Prostate gland (tissue), 2 donors: ENCODE results near the gene SLC35F3.

Experiments used
- POLR2A ChIP-seq: fragments of 450-650 bp; IDR thresholded peaks from one replicate; pipeline ENCODE4 v1.6.1; 2016; ENCODE audit warnings: antibody characterized with exemption, mild to moderate bottlenecking
- TF ChIP-seq, protein P1 (sequence below), 4 experiments: fragments of 200-600 bp in 2 of 4; fragments of 450-650 bp in 2 of 4; sonication (generic) in 2 of 4; IDR thresholded peaks; 1 replicate in 3 of 4; 2 replicates in 1 of 4; pipeline ENCODE4 v1.5.1; 2016 to 2019; ENCODE audit warnings: antibody characterized with exemption in 4 of 4, mild to moderate bottlenecking in 2 of 4, moderate library complexity in 2 of 4

DNA sequence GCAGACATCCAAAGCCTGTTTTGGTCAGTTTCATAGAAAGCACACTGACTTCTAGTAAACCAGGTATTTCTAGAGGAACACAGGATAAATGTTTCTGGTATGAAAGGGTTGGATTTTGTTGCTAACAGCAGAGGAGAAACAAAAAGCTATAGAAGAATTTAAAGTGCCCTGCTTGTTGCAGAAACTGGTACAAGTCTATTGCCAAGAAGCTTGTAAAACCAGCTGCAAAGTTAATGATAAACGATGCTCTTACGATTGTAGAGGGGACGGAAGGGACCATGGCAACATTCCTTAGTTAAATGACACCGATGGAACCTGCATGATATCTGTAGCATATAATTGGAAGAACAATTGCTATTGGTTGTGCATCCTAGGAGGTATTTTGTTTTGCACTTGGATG lies 40.1 kb downstream of the SLC35F3 start:
- TF ChIP-seq, protein P1, sequence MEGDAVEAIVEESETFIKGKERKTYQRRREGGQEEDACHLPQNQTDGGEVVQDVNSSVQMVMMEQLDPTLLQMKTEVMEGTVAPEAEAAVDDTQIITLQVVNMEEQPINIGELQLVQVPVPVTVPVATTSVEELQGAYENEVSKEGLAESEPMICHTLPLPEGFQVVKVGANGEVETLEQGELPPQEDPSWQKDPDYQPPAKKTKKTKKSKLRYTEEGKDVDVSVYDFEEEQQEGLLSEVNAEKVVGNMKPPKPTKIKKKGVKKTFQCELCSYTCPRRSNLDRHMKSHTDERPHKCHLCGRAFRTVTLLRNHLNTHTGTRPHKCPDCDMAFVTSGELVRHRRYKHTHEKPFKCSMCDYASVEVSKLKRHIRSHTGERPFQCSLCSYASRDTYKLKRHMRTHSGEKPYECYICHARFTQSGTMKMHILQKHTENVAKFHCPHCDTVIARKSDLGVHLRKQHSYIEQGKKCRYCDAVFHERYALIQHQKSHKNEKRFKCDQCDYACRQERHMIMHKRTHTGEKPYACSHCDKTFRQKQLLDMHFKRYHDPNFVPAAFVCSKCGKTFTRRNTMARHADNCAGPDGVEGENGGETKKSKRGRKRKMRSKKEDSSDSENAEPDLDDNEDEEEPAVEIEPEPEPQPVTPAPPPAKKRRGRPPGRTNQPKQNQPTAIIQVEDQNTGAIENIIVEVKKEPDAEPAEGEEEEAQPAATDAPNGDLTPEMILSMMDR (IDR thresholded peaks at IDR 0.05): no peak
- no peak for TF ChIP-seq POLR2A
